ENCODE measurements around the gene ACBD3.

ACBD3 gene

DNA sequence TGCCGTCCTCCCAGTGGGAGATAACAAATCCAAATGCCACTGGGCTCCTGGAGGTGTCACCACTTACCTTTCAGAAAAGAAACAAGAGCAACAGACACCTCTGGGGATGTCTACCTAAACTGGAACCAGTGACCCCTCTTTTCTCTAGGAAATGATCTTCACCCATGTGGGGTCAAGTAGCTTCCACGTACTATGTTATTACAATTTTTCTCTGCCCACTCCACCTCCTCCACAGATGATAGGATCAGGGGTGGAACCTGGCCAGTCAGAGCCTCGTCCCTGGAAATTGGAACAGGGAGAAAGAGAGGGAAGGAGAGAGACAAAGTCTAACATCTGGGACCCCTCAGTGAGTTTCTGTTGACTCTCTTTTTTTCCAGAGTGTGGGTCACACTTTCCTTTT lies 73.9 kb downstream of the ACBD3 start:
- Histone ChIP-seq H3K9me3 (ENCODE audit: insufficient read depth, low read length, severe bottlenecking) (no peaks in the 10 kb centered on the region), H3K4me3 (ENCODE audit: low read depth in 1 of 2, low read length in 2 of 2) (no peak overlapping the region), H3K4me2 (ENCODE audit: insufficient read depth, low read length) (no peak overlapping the region), H4K20me1 (ENCODE audit: insufficient read depth, low read length) (no peaks in the 10 kb centered on the region), H3K27me3 (ENCODE audit: insufficient read depth, low read length, poor library complexity) (no peaks in the 10 kb centered on the region), H3K4me1 (ENCODE audit: insufficient read depth, low read length) (peaks cover 22% of the 10 kb centered on the region), H3K36me3 (ENCODE audit: insufficient read depth, low read length) (no peaks in the 10 kb centered on the region), H3K9ac (ENCODE audit: low read depth, low read length) (no peak overlapping the region), H2AFZ (ENCODE audit: low read depth, low read length) (no peak overlapping the region), H3K79me2 (ENCODE audit: insufficient read depth, low read length) (no peaks in the 10 kb centered on the region), H3K27ac (ENCODE audit: low read length) (no peak overlapping the region)
- TF ChIP-seq, protein P1, sequence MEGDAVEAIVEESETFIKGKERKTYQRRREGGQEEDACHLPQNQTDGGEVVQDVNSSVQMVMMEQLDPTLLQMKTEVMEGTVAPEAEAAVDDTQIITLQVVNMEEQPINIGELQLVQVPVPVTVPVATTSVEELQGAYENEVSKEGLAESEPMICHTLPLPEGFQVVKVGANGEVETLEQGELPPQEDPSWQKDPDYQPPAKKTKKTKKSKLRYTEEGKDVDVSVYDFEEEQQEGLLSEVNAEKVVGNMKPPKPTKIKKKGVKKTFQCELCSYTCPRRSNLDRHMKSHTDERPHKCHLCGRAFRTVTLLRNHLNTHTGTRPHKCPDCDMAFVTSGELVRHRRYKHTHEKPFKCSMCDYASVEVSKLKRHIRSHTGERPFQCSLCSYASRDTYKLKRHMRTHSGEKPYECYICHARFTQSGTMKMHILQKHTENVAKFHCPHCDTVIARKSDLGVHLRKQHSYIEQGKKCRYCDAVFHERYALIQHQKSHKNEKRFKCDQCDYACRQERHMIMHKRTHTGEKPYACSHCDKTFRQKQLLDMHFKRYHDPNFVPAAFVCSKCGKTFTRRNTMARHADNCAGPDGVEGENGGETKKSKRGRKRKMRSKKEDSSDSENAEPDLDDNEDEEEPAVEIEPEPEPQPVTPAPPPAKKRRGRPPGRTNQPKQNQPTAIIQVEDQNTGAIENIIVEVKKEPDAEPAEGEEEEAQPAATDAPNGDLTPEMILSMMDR (IDR thresholded peaks at IDR 0.05; ENCODE audit: borderline replicate concordance, extremely low read depth, low read length, poor library complexity, severe bottlenecking), result no peak
- no peak for TF ChIP-seq EZH2 (IDR thresholded peaks at IDR 0.05; ENCODE audit: borderline replicate concordance, low read depth, low read length, severe bottlenecking)
- no peak for DNase-seq
- no peak for ATAC-seq (ENCODE audit: insufficient read depth, low read depth)

DNA sequence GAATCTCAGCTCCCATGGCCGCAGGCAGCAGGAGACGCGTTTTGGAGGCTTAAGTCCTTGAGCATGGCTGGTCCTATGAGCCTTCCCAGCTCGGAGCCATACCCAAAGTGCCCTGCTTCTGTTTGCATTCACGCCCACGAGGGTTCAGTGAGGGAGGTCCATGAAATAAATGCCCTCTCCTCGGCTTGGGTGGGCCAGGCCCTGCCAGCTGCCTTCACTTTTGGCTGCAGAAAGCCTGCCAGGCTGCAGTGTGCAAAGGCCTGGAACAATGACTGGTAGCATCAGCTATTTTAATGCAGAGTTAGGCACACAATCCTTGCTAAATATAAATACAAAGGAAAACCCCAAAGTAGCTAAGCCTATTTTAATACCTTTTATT lies 74.7 kb downstream of the ACBD3 start:
- no peak overlapping the region for H3K27ac ChIP-seq (ENCODE audit: low read length)

DNA sequence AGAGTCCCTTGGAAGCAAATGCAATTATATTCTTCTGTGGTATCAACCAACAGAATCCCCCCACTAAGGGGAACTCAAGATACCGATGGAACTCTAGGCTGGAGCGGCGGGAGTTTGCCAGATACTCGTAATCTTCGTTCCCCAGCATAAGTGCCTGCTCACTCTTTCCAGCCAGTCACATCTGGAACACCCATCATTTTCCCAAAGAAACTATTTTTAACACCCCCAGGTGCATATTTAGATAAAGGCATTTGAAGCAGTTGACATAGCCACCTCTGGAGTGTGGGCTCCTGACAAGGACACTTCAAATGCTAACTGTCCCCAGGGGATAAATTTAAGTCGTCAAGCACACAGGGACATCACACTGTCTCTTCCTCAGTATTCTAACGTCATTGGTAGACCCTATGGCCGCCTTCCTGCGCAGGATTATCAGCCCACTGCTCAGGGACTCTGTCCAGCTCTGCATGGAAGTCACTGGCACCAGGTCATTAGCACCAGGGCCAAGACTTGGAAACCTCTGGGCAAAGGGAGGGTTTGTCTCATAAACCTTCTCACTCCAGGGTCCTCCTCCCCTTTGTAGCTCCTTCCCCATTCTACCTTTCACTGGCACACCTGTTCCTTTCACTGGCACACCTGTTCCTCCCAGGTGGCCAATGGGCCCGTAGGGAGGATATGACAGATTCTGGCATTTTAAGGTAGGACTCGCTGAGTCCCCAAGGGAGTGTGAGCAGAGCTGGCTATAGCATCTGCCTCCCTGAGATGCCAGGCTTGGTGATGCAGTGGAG lies 75.3 kb downstream of the ACBD3 start:
- Histone ChIP-seq H3K4me1 (ENCODE audit: insufficient read depth, low read length) (peaks cover 22% of the 10 kb centered on the region), H2AFZ (ENCODE audit: low read depth, low read length) (peak overlapping the region; percentile 81), H3K4me3 (ENCODE audit: low read depth in 1 of 2, low read length in 2 of 2) (peak overlapping the region; percentile 62 to 87; a peak in 3 of 4 replicates), H3K27me3 (ENCODE audit: insufficient read depth, low read length, poor library complexity) (no peaks in the 10 kb centered on the region), H3K79me2 (ENCODE audit: insufficient read depth, low read length) (no peaks in the 10 kb centered on the region), H3K4me2 (ENCODE audit: insufficient read depth, low read length) (peak overlapping the region; percentile 85), H4K20me1 (ENCODE audit: insufficient read depth, low read length) (no peaks in the 10 kb centered on the region), H3K36me3 (ENCODE audit: insufficient read depth, low read length) (no peaks in the 10 kb centered on the region), H3K27ac (ENCODE audit: low read length) (peak overlapping the region; percentile 75; the same call in 1 of the 2 replicates), H3K9me3 (ENCODE audit: insufficient read depth, low read length, severe bottlenecking) (no peaks in the 10 kb centered on the region), H3K9ac (ENCODE audit: low read depth, low read length) (peak overlapping the region; percentile 91)
- no peak for DNase-seq
- no peak for ATAC-seq (ENCODE audit: insufficient read depth, low read depth)
- no peak for TF ChIP-seq EZH2 (IDR thresholded peaks at IDR 0.05; ENCODE audit: borderline replicate concordance, low read depth, low read length, severe bottlenecking)
- TF ChIP-seq, protein P1 (IDR thresholded peaks at IDR 0.05; ENCODE audit: borderline replicate concordance, extremely low read depth, low read length, poor library complexity, severe bottlenecking), result no peak

More for the DNA sequence above, 74.7 kb downstream of the ACBD3 start:
- Histone ChIP-seq H3K79me2 (ENCODE audit: insufficient read depth, low read length) (no peaks in the 10 kb centered on the region), H3K27me3 (ENCODE audit: insufficient read depth, low read length, poor library complexity) (no peaks in the 10 kb centered on the region), H3K36me3 (ENCODE audit: insufficient read depth, low read length) (no peaks in the 10 kb centered on the region), H3K9ac (ENCODE audit: low read depth, low read length) (no peak overlapping the region), H3K4me1 (ENCODE audit: insufficient read depth, low read length) (peaks cover 22% of the 10 kb centered on the region), H3K9me3 (ENCODE audit: insufficient read depth, low read length, severe bottlenecking) (no peaks in the 10 kb centered on the region), H3K4me2 (ENCODE audit: insufficient read depth, low read length) (peak overlapping the region; percentile 85; the same call in 1 of the 2 replicates), H4K20me1 (ENCODE audit: insufficient read depth, low read length) (no peaks in the 10 kb centered on the region), H2AFZ (ENCODE audit: low read depth, low read length) (no peak overlapping the region), H3K4me3 (ENCODE audit: low read depth in 1 of 2, low read length in 2 of 2) (no peak overlapping the region)
- TF ChIP-seq EZH2 (IDR thresholded peaks at IDR 0.05; ENCODE audit: borderline replicate concordance, low read depth, low read length, severe bottlenecking), result no peak
- TF ChIP-seq, protein P1 (IDR thresholded peaks at IDR 0.05; ENCODE audit: borderline replicate concordance, extremely low read depth, low read length, poor library complexity, severe bottlenecking), result no peak
- DNase-seq (no peak), ATAC-seq (ENCODE audit: insufficient read depth, low read depth) (no peak)
